GM19043 (cell line): ENCODE measurements around the gene CR1L.
A peak's percentile ranks its signal among the peaks of the same experiment; 100 is the strongest.

Source experiments
- ATAC-seq: cut with Tn5 transposase; IDR thresholded peaks from one replicate; pipeline ENCODE4 v1.9.1; 2021; ENCODE audit warnings: low read depth; ENCODE audit not compliant: unreplicated experiment

Gene CR1L

DNA sequence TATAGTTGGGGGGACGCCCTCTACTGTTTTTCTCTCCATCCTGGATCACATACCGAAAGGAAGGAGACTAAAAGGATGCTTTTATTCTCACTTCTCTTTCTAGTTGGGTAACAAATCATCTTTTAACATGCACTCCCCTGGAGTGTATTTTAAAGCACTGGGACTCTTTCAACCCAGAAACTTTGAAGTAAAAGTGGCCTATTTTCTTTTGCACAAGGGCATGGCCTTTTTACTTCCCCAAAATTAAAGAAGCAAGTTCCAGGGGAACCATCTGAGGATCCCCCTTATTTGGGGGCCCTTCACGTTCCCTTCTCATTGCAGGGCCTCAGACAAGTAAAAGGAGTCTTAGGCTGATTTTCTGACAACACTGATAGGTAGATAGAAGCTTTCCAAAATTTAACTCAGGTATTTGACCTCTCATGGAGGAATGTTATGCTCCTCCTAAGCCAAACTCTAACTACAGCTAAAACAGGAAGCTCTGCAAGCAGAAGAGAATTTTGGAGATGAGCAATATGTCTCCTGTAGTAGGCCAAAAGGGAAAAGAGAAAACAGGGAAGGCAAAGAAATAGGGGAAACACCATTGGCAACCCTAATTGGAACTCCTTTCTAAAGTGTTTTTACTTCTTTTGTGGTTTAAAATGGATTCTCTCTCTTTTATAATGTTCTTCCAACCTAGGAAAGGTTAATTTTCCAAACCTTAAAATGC is 98.1 kb downstream of the CR1L start:
- no peak for ATAC-seq

DNA sequence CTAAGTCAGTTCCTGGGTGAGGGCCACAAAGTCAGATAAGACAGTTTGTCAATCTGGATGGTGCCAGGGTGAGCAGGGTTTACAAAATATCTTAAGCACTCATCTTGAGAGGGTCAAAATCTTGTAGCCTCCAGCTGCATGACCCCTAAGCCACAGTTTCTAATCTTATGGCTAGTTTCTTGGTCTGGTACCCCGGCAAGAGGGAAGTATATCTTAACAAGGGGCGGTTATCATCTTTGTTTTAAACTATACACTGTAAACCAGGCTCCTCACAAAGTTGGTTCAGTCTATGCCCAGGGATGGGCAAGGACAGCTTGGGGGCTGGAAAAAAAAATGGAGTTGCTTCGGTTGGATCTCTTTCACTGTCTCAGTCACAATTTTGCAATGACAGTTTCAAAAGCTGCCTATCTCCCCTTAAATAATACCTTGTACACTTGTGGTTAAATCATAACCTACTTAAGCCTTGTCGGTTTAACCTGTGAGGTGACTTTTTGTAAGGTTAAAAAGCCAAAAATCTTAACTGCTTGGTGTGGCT is 99.1 kb downstream of the CR1L start:
- ATAC-seq, result no peak

DNA sequence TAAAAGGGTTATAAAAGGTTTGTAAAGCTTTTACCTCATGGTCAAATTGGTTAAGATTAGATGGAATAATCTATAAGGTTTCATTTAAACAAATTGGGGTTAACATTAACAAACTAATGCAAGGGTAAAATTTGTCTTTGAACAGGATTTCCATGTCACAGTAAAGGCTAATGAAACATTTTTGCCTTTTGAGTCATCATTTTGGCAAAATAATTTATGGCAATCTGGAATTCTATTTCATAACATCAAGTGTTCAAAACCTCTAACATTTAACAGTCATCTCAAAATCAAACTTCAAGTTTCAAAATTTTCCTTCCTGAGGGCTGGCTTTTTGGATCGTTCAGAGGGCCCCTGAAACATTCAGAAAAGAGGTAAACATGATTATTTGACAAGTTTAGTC is 100.4 kb downstream of the CR1L start:
- ATAC-seq, result no peak

DNA sequence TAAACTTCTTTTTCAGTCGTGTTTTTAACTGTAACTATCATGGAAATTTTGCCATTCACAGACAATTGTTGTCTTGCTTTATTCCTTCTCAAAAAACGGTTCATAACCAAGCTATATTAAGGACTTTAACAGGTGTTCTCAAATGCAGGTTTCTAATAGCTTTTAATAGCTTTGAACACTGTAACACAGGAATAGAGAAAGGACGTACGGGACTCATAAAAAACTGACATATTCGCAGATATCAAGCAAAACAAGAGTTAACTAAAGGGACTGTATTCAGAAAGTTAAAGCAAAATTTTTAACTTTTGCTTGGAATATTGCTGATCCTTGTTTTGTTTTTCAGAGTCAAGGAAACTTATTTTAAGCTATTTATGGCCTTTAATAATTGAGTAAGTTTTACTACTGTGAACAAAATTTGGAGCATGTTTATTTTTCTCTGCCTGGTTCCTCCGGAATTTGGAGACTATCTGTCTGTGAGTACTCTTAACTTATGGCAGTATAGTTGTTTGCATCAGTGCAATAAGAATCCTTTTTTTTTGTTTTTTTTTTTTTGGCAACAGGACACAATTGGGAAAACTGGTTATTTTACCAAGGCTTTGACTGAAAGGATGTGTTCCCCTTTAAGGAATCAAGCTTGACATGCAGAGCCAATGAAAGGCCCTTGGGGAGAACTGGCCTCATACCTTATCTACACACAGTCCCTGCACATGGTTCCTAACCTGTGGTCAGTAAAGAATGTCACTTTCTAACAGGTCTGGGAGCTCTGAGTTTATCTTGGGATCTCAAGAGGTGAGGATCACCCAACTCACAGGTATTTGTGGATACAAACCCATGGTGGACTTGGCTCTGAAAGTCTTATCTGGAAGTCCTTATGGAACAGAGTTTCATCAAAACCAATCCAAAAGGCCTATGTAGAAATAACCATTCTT is 101.2 kb downstream of the CR1L start:
- ATAC-seq, result no peak

DNA sequence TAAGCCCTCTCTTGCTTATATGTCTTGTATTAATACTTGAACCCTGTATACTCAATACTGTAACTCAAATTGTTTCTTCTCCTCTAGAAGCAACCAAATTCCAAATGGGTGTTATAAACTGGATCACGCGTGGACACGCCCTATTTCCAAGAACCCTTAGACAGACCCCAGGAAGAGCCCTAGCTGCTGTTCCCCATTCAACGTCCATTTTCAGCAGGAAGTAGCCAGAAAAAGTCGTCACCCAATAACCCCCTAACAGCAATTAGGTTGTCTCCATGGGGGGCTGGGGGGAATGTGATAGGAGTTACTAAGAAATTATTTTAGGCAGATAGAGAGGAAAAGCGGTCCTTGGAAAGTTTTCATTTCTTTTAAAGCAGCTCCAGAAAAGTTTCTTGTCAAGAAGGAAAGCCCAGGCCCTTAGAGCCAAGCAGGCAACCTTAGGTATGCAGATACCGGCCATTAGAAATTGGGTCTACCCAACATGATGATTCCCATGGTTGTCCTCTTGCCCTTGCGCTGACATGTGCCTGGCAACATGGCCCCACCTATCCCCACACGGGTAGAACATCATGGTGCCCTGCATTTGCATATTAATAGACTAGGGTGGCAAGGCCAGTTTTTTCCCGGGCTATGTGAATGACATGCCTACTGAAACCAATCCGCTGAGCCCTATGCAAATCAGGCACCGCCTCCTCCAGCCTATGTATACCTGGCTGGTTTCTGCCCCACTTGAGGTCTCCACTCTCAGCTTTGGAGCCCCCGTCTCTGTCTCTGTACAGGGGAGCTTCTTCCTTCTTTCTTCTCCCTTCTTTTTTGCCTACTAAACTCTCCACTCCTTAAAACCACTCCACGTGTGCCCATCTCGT is 102.9 kb downstream of the CR1L start:
- no peak for ATAC-seq

DNA sequence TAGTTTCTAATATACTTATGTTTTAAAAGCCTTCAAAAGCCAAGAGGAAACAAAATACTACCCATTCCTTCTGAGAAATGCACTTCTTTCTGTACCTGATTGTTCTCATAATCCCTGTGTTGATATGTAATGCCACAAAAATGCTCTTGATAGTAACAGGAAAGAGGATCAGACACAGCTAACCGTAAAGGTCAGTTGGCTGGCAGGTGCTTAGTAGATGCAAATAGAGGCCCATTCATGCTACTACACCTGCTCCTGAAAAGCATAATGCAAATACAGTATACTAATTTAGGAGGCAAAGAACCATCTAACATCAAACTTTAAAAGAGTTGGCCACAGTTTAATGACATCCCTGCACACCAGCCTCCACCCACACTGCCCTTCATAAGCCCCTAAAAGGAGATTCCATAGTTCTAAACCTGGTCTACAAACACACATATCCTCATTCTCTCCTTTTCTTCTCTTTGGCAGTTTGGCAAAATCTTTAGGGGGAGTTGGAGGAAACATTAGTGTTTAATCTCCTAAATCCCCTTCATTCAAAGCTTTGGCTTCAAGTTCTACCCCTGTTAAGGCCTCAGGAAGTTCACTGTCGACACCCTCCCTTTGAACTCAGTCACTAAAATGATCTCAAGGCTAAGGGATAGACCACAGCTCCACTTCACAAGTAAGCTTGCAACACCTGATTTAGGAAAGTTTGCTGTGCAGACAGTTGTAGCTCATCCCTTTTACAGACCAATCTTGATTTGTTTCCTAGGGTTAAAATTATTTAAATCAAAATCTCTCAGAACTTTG is 104.0 kb downstream of the CR1L start:
- ATAC-seq, result no peak

DNA sequence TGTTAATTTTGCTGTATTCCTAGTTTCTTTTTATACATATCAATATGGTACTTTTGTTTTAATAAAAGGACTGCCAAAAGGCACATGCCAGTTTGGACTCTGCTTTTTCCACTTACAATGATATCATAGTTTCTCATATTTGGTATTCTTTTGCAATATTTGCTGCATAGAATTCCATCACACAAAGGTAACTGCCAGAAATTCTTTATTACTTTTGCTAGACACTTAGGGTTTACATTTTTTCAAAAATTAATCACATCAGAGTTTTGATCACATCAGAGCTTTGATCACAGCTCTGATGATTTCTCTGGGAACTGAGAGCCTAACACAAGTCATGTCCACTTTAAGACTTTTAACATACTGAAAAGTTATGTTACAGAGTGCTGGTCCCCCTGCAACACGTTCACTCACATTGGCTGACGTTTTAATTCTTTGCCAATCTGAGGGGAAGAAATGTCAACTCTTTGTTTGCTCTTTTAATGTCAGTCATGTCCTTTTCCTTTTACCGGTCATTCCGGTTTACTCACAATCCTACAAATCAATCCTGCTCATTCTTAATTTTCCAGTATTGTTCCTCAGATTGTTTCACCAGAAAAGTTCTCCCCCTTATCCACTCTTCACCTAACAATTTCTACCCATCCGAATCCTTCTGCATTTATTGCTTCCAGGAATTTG is 105.8 kb downstream of the CR1L start:
- no peak for ATAC-seq

DNA sequence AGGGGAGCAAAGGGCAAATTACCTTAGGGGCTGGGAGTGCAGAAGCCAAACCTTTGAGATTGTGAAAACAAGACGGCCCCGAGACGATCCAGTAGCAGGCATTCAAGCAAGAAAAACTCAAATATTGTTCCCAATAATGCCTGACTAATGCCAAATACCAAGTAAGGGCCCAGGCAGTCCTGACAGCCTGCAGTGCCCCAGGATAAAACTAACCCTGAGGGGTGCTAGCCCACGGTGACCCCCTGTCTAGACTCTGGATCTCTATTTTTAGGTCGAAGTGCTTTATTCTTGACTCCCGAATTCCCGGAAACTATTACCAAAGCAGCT is 106.5 kb downstream of the CR1L start:
- peak; percentile 1 for ATAC-seq

DNA sequence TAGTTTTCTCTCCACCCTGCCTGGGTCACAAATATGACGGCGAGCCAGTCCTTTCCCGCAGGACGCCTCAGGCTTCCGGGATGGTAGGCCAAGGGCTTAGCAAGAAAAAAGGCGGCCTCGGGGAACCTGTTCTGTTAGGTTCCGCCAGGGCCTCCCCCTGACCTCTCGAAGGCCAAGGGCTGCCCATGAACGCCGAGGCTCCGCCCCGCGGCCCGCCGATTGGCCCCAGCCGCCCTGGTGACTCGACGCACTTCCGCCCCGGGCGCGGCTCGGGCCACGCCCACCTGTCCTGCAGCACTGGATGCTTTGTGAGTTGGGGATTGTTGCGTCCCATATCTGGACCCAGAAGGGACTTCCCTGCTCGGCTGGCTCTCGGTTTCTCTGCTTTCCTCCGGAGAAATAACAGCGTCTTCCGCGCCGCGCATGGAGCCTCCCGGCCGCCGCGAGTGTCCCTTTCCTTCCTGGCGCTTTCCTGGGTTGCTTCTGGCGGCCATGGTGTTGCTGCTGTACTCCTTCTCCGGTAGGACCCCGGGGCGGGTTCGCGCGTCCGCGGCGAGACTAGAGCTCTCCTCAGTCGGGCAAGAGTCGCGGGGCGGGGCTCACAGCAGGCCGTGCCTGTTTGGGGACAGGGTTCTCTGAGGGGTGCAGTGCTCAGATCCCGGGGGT is 107.0 kb downstream of the CR1L start, which contains the start of gene CD46:
Gene CD46 (plus strand): TSS at position 265 of the 666 bp plus-strand sequence. CDS start 159 bp downstream, at position 424.
- ATAC-seq, result peak; percentile 91

DNA sequence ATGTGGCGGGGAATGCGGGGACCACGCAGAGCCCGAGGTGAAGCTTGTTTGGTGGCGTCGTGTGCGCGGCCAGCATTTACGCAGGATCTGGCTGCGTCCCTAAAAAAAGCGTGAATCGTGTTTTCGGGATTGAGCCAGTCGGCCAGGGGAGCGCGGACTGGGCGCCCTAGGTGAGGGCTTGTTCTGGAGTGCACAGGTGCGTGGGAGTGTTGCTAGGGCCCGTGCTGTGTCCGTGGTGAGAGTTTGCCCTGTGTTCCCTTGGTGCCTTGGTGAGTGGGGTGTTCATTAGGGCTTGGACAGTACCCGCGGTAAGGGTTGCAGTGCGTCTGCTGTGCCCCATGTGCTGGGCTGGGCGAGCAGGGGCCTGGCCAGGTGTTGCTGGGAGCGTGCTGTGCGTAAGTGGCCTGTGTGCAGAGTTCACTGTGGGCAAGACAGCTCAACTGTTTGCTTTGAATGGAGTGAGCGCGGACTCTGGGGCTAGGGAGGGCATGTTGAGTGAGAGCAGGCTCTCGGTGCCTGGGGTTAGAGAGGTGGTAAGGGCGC is 107.6 kb downstream of the CR1L start:
- peak; percentile 17 for ATAC-seq

DNA sequence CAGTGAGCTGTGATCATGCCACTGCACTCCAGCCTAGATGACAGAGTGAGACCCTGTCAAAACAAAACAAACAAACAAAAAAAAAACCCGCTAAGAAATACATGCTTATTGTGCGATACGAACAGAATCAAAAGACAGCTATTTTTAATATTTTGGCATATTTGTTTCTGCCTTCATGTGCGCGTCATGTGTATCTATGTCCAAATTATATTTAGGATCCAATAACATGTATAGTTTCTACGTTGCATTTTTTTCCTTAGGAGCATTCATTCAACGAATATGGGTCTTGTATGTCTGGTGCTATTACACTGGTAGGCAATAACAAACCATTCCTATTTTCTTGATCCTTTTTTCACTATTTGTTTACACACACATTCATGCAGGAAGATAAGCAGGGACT is 108.7 kb downstream of the CR1L start:
- no peak for ATAC-seq

DNA sequence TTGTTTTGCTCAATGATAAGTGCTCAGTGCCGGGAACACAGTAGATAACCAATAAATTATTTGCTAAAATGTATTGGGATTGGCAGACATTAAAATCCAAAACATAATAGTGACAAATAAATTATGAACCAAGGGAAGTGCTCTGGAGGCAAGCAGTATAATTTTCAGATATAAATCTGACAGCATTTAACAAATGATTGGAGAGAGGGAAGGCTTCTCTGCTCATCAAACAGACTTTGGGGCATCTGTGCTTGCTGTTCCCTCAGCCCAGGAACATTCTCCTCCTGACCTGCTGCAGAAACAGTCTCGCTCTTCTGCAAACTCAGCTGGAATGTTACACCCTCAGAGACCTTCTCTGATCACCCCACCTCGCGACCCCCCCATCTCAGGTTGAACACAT is 109.1 kb downstream of the CR1L start:
- no peak for ATAC-seq

DNA sequence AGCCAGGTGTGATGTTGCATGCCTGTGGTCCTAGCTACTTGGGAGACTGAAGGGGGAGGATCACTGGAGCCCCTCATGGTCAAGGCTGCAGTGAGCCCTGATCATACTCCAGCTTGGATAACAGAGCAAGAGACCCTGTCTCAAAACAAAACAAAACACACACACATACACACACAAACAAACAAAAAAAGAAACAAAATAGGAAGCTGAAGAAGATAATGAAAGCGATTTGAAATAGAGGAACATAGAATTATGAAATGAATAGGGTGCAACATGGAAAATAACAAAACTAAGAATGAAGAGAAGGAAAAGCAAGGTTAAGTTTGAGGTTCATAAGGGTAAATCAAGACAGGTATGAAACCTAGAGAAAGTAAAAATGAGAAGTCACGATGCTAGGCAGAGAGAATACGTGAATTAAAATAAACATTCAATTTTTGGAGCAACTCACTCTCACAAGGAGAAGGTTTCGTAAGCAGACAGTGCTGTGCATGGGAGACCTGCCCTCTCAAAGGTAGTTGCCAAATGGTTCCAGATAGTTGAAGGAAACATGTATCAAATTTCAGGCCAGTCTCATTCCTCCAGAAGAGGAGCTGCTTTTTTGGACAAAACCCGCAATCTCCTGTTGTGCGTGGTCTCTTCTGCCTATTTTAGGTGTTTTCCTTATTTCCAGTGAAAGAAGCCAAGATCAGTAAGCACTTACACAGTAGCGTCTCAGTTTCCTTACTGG is 110.2 kb downstream of the CR1L start:
- ATAC-seq, result no peak

DNA sequence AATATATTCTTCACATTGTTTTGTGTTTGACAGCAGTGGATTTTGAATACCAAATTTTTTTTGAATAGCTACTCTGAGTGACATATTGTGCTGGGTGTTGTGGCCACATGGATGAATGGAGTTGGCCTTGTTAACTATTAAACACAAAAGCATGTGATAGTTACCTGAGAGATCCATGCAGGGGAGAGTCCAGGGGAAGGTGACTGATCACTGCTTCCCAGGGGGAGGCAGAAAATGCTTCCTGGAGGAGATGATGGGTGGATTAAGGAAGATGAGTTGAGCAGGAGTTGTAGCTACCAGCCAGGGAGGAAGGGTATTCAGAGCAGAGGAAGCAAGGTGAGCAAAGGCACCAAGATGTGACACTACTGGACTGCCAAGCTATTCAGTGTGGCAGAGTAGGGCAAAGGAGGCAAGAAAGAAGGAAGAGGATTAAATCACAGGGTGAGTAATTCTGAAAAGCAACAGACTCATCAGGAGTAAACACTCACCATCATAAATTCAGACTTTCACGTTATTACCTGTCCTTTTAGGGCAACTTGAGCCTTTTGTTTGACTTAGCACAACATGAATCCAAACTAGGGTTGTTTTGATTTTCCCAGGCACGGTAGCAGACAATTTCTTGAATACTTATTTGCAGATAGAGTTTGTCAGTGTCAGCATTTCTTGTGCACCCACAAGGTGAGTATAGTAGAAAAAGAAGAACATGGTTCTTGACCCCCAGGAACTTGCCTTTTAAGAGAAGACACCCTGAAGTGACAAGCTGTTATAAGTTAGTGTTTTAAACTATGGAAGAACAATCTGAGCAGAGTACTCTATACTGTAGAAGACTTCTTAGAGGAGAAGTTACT is 111.1 kb downstream of the CR1L start:
- no peak for ATAC-seq

DNA sequence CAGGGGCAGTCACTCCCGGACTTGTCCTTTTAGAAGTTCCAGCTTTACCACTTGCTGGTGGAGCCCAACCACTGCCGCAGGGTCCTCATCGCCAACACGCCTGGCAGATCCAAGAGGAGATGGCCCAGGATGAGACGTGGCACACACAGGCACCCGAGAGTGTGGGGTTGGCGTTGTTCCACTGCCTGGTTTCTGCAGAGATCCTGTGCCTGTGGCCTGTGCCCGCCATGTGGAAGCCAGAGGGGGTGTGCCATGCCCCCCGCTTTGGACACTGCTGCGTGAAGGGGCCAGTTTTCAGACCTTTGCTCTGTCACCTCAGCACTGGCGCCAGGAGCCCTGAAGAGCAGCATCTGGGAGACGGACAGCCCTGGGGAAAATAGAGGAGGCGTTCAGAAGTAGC is 117.7 kb downstream of the CR1L start:
- no peak for ATAC-seq

DNA sequence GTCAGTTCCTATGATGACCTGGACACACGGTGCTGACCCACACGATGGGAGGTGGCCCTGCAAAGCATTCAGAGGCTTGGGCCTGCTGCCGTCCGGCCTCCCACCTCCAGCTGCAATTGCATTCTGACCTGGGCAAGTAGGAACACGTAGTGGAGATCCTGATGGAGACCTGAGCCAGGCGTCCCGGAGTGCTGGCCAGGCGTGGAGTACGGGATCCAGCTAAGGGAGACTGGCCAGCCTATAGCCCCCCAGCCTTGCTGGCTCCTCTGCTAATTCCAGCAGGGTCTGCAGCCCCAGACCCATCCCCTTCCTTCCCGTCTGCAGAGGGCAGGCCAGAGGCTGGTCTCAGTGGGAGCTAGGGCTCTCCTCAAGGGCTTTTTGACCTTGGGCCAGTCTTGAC is 118.2 kb downstream of the CR1L start:
- ATAC-seq, result no peak

DNA sequence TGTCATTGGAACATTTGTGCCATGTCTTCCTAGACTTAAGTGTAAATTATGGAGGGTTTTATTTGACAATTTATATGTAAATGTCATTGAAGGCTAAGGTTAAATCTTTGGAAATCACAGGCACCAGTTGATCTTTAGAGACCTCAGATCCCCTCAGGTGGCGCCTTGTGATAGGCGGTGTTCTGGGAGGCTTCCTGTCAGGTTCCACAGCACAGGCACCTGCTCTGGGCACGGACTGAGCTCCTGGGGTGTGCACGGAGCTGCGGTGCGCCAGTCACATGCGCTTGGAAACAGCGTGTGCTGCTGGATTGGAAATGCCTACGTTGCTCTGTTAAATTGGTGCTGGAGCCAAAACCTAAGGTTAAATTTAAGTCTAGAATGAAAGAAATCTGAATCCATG is 119.0 kb downstream of the CR1L start:
- no peak for ATAC-seq
